ELR (cell line): ENCODE measurements around the gene MIER2.
"Not testable (repeated sequence)": the region's sequence is repeated elsewhere in the genome, so short reads cannot be mapped to it uniquely, and the experiment has no call there.

ENCODE experiments used
- DNase-seq: peaks from one replicate; pipeline ENCODE4 v3.0.0-alpha.2; 2015; ENCODE audit warnings: low read depth

Gene MIER2

GRCh38 chr19:281992-282391, 62.6 kb downstream of the MIER2 start:
- no peak for DNase-seq

GRCh38 chr19:281156-281853, 63.3 kb downstream of the MIER2 start:
- DNase-seq, result no peak

GRCh38 chr19:280541-281009, 64.0 kb downstream of the MIER2 start:
- no peak for DNase-seq

GRCh38 chr19:279656-280055, 64.9 kb downstream of the MIER2 start:
- DNase-seq, result no peak

- no peak for DNase-seq
Observed at GRCh38 chr19:279231-279630, 65.4 kb downstream of the MIER2 start.

- DNase-seq, result no peak
Observed at GRCh38 chr19:277581-278165, 66.9 kb downstream of the MIER2 start.

- DNase-seq, result no peak
Observed at GRCh38 chr19:277131-277530, 67.5 kb downstream of the MIER2 start.

GRCh38 chr19:275958-276646, 68.5 kb downstream of the MIER2 start:
- DNase-seq, result no peak

- no peak for DNase-seq
Observed at GRCh38 chr19:275000-275399, 69.6 kb downstream of the MIER2 start.

GRCh38 chr19:273393-273792, 71.2 kb downstream of the MIER2 start:
- no peak for DNase-seq

- no peak for DNase-seq
Observed at GRCh38 chr19:271856-272255, 72.7 kb downstream of the MIER2 start.

GRCh38 chr19:270766-271318, 73.8 kb downstream of the MIER2 start:
- DNase-seq, result not testable (repeated sequence)

GRCh38 chr19:269241-269640, 75.4 kb downstream of the MIER2 start:
- no peak for DNase-seq

- DNase-seq, result no peak
Observed at GRCh38 chr19:262125-262524, 82.5 kb downstream of the MIER2 start.

- DNase-seq, result not testable (repeated sequence)
Observed at GRCh38 chr19:256804-257203, 87.8 kb downstream of the MIER2 start.
